AG10803 (cell line): ENCODE measurements around the gene PARD3B.
"Not testable (repeated sequence)": the region's sequence is repeated elsewhere in the genome, so short reads cannot be mapped to it uniquely, and the experiment has no call there.

Source experiments
- DNase-seq: peaks from one replicate; pipeline ENCODE4 v3.0.0; 2010; ENCODE audit warnings: low read depth
- H3K4me3 ChIP-seq: 2 replicates; pipeline ENCODE4 v1.5.1; 2011; ENCODE audit warnings: mild to moderate bottlenecking, low read length, control low read depth
- TF ChIP-seq, protein P1 (sequence below): conservative IDR thresholded peaks from 2 replicates; pipeline ENCODE4 v1.5.1; 2011; ENCODE audit warnings: mild to moderate bottlenecking, low read length, control low read depth, inconsistent platforms

PARD3B gene

DNA sequence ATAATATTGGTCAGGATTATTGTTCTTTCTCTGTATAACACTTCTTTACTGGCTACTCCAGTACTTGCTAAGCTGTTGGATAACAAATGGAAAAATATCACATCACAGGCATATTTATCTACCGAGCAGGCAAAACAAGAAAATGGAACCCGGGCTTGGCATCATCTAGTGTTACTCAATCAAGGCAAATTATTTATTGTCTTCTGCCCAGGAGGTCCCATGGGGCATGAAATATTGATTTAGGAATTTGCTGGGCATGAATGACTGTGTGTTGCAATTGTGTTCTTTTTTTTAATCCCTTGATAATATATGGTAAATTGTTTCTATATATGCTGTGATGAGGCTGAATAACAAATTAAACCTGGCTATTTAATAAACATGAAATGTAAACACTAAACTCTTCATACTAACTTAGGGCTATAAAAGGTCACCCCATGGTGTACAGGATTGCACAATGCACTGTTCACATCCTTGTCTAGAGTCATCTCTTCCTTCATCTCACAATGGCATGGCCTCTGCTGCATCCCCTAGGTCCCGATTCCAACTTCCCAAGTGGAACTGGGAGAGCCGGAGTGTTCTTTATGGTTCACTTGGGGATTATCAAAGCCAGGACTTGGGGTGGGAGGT is 2.2 kb upstream of the PARD3B start:
- H3K4me3 ChIP-seq: no peak overlapping the region
- DNase-seq: peak; percentile 59
- TF ChIP-seq, protein P1, sequence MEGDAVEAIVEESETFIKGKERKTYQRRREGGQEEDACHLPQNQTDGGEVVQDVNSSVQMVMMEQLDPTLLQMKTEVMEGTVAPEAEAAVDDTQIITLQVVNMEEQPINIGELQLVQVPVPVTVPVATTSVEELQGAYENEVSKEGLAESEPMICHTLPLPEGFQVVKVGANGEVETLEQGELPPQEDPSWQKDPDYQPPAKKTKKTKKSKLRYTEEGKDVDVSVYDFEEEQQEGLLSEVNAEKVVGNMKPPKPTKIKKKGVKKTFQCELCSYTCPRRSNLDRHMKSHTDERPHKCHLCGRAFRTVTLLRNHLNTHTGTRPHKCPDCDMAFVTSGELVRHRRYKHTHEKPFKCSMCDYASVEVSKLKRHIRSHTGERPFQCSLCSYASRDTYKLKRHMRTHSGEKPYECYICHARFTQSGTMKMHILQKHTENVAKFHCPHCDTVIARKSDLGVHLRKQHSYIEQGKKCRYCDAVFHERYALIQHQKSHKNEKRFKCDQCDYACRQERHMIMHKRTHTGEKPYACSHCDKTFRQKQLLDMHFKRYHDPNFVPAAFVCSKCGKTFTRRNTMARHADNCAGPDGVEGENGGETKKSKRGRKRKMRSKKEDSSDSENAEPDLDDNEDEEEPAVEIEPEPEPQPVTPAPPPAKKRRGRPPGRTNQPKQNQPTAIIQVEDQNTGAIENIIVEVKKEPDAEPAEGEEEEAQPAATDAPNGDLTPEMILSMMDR: no peak

DNA sequence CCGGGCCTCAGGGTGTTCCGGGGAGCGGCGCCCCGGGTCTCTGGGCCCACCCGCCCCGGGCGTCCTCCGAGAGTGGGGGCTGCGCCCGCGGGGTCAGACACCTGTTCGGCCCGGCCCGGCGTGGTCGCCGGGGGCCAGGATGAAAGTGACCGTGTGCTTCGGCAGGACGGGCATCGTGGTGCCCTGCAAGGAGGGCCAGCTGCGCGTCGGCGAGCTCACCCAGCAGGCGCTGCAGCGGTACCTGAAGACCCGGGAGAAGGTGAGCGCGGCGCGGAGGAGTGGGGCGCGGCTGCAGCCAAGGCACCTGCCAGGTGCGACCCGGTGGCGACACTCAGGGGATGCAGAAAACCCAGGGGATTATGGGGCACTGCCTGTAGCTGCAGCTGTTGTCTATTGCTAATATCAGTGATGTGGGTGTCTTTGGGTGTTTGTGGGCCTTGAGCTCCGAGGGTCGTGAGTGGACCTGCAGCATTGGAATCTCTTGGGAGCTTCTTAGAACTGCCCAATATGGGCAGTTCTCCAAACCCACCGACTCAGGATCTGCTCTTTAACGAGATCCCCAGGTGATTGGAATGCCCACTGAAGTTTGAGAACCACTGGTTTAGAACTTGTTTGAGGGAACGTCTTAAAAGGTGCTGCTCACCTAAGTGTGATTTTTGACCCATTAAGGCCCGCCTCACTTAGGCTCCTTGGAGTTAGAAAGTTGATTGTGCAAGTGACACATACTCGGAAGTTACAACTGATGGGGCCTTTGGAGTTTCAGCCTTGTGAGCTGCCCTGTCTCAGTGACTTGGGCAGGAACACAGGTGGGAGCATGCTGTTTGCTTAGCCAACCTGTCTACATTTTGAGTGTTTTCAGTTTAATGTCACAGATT is 823 bp downstream of the PARD3B start:
- TF ChIP-seq, protein P1: no peak
- peak overlapping the region; percentile 79 for H3K4me3 ChIP-seq
- no peak for DNase-seq

DNA sequence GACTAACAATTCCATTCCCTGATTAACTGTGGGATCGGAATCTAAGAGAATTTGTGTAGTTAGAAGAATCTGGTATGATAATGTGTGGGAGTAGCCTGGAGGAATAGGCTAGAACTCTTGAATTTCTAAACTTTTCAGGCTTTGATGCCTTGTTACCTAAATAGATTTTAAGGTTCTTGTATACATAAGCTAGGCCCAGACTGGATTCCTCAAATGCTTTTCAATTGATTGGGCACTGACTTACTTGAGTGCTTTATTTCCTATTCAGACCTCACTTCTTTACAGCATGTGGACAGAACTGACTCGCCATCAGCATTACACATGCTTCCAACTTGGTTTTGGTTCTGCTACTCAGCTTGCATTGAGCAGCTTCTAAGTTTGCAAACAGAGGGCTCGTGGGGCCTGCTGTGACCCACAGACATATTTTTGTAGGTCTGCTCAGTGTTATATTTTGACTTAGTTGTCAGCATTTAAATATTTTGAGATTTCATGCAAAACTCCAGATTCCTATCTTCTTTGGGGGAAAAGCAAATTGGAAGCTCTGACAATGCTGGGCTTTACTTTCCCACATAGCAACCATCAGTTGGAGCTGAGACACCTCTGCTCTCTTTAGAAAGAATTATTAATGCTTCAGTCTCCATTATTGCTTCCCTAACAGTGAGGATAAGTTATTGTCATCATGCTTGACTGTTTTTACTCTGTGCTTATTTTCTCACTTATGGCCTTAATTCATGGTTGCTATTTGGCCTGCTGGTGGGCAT is 5.7 kb downstream of the PARD3B start:
- TF ChIP-seq, protein P1: no peak
- peak; percentile 95 for DNase-seq
- H3K4me3 ChIP-seq: no peak overlapping the region

DNA sequence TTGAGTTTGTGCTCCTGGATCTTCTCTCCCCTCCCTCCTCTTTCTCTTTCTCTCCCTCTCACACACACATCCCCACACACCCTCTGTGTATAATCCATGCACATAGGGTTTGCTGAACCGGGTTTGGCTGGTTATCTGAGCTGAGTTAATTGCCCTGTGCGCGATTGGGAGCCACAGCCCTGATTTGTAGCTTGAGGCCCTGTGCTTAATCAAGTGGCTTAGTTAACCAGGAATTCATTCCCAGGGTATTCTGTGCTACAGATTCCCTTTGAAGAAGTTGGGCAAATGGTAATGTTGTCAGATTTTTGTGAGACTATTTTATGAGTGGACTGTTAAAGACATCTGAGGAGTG is 6.2 kb downstream of the PARD3B start:
- TF ChIP-seq, protein P1: no peak
- no peak for DNase-seq
- H3K4me3 ChIP-seq: no peak overlapping the region

DNA sequence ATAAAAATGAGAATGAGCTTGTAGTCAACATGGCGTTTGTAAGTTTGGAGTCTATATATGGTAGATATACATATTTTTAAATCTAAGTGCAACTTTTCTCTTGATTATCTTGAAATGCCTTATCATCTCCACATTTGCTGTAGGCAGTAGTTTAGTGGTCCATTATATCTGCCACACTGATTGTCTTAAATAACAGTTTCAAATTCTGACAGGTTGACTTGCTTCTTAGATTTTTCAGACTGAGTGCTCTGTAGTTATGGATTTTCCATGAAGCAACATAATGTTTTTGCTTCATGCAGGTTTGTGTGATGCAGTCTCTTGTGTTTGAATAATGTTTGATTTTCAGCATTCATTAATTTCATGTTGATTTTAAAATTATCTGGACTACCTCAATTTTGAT is 12.3 kb downstream of the PARD3B start:
- no peak for DNase-seq
- TF ChIP-seq, protein P1: no peak
- H3K4me3 ChIP-seq: no peak overlapping the region

DNA sequence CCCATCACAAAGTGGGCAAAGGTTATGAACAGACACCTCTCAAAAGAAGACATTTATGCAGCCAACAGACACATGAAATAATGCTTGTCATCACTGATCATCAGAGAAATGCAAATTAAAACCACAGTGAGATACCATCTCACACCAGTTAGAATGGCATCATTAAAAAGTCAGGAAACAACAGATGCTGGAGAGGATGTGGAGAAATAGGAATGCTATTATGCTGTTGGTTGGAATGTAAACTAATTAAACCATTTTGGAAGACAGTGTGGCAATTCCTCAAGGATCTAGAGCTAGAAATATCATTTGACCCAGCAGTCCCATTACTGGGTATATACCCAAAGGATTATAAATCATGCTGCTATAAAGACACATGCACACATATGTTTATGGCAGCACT is 14.1 kb downstream of the PARD3B start:
- H3K4me3 ChIP-seq: not testable (repeated sequence)
- DNase-seq: peak; percentile 78

DNA sequence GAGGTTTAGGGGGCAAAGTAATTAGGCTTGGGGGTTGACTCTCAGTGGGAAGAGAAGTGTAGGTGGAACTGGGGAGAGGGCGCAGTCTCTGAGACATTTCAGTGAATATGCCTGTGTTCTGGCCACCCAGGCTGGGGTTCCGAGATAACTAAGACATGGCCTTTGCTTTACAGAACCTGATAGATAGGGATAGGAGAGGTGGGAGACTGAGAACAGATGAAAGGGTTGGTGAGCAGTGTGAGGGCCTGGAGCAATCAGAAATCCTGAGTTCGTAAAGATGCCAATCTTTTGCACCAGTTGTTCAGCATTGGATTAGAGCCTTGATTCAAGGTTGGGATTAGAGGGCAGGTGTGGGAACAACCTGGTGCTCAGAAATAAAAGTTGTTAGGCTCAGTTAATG is 15.6 kb downstream of the PARD3B start:
- no peak for DNase-seq
- no peak overlapping the region for H3K4me3 ChIP-seq
- TF ChIP-seq, protein P1: no peak
